HG02588 (cell line): ENCODE results near the gene TESK1.
A peak's percentile ranks its signal among the peaks of the same experiment; 100 is the strongest.
"Not testable (repeated sequence)": the region's sequence is repeated elsewhere in the genome, so short reads cannot be mapped to it uniquely, and the experiment has no call there.

Experiments used
- ATAC-seq: cut with Tn5 transposase; IDR thresholded peaks from one replicate; pipeline ENCODE4 v1.9.1; 2021; ENCODE audit warnings: mild to moderate bottlenecking, moderate library complexity; ENCODE audit not compliant: unreplicated experiment

TESK1 gene

DNA sequence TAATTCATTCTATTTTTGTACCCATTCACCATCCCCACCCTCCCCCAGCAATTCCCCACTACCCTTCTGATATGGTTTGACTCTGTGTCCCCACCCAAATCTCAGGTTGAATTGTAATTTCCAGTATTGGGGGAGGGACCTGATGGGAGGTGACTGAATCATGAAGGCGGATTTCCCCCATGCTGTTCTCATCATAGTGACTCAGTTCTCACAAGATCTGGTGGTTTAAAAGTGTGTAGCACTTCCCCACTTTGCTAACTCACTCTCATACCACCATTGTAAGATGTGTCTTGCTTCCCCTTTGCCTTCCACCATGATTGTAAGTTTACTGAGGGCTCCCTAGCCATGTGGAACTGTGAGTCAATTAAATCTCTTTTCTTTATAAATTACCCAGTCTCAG lies 25.9 kb upstream of the TESK1 start:
- ATAC-seq = no peak

GRCh38 chr9:35579659-35580227 lies 25.3 kb upstream of the TESK1 start:
- not testable (repeated sequence) for ATAC-seq

- ATAC-seq = not testable (repeated sequence)
Measured at GRCh38 chr9:35583521-35583920, 21.5 kb upstream of the TESK1 start.

GRCh38 chr9:35584681-35585080 lies 20.4 kb upstream of the TESK1 start:
- not testable (repeated sequence) for ATAC-seq

DNA sequence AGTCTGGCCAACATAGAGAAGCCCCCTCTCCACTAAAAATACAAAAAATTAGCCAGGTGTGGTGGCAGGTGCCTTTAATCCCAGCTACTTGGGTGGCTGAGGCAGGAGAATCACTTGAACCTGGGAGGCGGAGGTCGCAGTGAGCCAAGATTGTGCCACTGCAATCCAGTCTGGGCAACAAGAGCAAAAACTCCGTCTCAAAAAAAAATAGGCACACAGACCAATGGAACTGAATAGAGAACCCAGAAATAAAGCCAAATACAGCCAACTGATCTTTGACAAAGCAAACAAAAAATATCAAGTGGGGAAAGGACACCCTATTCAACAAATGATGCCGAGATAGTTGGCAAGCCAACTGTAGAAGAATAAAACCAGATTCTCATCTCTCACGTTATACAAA lies 16.6 kb upstream of the TESK1 start:
- ATAC-seq = not testable (repeated sequence)

- ATAC-seq = no peak
Measured at GRCh38 chr9:35593581-35593980, 11.5 kb upstream of the TESK1 start.

- no peak for ATAC-seq
Measured at GRCh38 chr9:35594471-35594870, 10.6 kb upstream of the TESK1 start.

GRCh38 chr9:35596907-35597306 lies 8.2 kb upstream of the TESK1 start:
- not testable (repeated sequence) for ATAC-seq

DNA sequence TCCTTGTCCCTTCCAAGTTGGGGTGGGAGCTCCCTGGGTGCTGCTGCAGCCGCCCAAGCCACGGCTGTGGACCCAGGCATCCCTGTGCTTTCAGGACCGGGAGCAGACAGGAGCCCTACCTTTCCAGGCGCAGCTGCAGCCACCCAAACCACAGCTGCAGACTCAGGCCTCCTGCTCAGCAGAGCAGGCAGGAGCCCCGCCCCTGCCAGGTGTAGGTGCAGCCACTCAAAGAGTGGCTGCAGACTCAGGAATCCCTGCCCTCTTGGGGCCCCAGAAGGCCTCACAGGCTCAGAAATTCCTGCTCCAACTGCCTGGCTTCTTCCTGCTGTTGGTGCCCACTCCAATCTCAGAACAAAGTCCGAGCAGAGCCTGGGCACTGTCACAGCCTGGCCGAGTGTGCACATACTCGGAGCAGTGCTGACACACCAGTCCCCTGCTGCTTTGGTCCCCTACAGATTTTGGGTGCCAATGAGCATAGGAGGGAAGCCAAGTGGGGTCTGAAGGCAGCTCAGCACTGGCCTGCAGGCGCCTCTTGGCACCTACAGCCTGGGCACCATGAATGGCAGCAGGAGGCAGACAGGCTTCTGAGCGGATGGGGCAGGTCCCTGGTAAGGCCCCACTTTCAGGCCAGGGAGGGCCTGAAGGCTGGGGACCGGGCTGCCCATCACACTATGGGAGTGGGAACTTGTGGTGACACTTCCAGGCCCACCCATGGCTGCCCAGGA lies 6.0 kb upstream of the TESK1 start:
- no peak for ATAC-seq

DNA sequence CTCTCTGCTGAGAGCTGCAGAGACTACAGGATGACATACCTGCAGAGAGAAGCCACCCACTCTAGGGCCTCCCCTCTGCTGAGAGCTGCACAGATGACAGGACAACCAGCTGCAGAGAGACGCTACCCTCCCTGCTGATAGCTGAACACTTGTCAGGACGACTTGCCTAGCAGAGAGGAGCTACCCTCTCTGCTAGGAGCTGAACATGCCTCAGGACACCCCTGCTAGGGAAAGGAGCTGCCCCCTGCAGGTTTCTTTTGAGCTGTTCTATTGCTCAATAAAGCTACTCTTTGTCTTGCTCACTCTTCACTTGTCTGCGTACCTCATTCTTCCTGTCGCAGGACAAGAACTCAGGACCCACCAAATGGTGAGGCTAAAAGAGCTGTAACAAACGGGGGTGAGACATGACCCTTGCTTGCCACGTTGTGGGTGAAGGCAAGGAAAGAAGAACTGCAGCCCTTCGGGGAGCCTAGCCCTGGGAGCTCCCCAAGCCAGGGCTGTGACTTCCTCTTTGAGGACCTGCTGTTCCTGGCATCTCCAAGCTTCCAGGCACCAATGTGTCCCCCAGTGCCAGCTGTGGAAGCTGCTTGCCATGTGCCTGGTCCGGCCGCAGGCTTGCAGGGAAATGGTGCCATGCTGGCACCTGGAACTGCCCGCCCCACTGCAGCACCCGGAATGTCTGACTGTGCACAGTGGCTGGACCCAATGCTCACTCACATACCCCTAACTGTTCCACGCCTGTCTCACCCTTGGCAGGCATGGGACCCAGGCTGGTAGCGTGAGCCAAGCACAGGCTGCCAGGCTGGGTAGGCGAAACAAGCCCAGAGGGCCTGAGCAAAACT lies 5.1 kb upstream of the TESK1 start:
- no peak for ATAC-seq

DNA sequence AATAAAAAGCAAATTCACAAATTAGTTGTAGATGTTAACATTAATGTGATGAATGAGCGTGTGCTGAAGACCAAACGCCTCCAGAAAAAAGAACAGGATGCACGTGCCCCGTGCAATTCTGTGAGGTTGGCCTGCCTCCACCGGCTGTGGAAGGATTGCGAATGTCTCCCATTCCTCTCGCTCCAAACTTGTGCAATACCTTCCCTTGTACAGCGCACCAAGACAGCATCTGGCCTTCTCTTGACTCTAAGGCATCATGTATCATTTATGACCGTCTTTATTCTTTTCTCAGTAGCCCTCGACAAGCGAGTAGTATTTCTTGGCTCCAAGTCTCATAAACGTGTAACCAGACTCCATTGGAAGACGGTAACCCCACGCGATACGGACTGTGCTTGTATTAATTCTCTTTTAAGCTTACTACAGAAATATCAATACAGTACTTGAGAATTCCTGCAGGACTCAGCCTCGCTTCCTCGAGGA lies 1.5 kb upstream of the TESK1 start:
- no peak for ATAC-seq

- peak; percentile 84 for ATAC-seq
Measured at GRCh38 chr9:35603986-35604577, 980 bp upstream of the TESK1 start.

GRCh38 chr9:35605351-35606137 lies 482 bp downstream of the TESK1 start:
- ATAC-seq = peak; percentile 15

DNA sequence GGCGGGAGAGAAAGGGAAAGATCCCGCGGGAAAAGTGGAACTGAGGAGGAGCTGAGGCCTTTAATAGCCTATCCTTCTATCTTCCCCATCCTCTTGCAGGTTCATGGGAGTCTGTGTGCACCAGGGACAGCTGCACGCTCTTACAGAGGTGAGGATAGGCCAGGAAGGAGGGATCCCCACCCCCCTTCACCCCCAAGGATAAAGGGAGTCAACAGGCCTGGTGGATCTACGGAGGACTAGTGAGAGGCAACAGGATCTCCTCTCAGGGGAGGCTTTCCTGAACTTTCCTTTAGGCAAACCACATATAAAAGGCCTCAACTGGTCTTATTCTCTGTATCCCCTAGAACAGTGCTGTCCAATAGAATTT lies 1.1 kb downstream of the TESK1 start:
- ATAC-seq = no peak

GRCh38 chr9:35606726-35607125 lies 1.7 kb downstream of the TESK1 start:
- ATAC-seq = no peak

GRCh38 chr9:35608221-35608620 lies 3.2 kb downstream of the TESK1 start:
- ATAC-seq = no peak

DNA sequence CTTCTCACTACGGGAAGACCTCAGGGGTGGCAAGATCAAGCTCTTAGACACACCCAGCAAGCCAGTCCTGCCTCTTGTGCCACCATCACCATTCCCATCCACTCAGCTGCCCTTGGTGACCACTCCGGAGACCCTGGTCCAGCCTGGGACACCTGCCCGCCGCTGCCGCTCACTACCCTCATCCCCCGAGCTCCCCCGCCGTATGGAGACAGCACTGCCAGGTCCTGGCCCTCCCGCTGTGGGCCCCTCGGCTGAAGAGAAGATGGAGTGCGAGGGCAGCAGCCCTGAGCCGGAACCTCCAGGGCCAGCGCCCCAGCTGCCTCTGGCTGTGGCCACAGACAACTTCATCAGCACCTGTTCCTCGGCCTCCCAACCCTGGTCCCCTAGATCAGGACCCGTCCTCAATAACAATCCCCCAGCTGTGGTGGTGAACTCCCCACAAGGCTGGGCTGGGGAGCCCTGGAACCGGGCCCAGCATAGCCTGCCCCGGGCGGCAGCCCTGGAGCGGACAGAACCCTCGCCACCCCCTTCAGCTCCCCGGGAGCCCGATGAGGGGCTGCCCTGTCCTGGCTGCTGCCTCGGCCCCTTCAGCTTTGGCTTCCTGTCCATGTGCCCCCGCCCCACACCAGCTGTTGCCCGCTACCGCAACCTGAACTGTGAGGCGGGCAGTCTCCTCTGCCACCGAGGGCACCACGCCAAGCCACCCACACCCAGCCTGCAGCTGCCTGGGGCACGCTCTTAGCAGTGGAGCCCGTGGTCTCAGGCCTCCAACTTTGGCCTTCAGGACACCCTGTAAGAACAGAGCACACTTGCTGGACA lies 4.1 kb downstream of the TESK1 start:
- ATAC-seq = no peak

DNA sequence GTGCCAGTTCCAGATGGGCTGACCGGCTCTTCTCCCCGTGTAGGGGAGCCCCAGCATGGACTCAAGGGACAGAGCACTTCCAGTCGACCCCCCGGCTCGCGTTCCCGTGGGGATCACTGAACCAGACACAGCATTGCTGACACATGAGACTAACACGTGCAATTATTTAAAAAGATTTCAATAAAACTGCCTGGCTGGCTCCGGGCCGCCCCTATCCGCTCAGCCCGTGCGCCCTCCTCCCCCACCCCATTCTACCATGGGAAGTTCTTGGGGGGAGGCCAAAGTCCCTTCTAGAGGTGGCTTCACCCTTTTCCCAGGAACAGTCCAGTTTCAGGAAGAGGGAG lies 4.7 kb downstream of the TESK1 start:
- no peak for ATAC-seq

DNA sequence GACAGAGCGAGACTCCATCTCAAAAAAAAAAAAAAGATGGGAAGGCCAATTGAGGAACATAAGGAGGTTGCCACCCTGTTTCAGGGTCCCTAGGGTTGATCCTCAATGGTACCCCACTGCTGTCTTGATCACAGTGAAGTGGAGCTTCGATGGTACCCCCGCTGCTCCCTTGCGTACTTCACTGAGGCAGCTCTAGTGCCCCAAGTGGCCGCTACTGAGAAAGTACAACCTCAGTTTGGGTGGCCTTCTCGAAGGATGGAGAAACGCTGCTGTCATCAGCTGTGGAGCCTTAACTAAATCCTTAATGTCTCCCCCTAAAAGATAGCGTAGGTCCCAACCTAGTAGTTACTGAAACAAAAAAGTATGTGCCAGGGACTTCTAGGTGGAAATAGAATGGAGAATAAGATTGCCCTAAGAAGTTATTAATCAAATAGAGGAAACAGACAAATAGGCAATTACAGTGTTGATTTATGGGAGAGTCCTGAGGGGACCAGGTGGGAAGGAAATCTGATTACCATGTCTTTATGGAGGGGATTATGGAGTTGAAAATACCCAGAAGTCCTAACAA lies 6.3 kb downstream of the TESK1 start:
- no peak for ATAC-seq

DNA sequence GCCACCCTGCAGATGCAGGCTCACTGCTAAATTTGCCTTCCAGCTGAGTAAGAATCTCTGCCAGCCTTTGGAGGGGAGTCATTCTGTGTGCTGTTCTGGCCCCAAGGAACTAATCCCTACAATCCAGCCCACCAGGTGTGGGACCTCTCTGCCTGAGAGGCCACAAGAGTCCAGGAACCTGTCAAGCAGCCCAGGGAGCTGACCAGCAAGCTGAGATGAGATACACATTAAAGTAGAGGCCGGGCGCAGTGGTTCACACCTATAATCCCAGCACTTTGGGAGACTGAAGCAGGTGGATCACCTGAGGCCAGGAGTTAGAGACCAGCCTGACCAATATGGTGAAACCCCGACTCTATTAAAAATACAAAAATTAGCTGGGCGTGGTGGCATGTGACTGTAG lies 7.0 kb downstream of the TESK1 start:
- ATAC-seq = not testable (repeated sequence)
